GM18499 (cell line): ENCODE results near the gene GYPB.
"Not testable (repeated sequence)": the region's sequence is repeated elsewhere in the genome, so short reads cannot be mapped to it uniquely, and the experiment has no call there.

Experiments
- ATAC-seq: cut with Tn5 transposase; IDR thresholded peaks from one replicate; pipeline ENCODE4 v1.9.1; 2021; ENCODE audit warnings: moderate number of reproducible peaks; ENCODE audit not compliant: insufficient read depth, unreplicated experiment

The GYPB gene

GRCh38 chr4:143950967-143951366 lies 68.2 kb downstream of the GYPB start:
- ATAC-seq: not testable (repeated sequence)

DNA sequence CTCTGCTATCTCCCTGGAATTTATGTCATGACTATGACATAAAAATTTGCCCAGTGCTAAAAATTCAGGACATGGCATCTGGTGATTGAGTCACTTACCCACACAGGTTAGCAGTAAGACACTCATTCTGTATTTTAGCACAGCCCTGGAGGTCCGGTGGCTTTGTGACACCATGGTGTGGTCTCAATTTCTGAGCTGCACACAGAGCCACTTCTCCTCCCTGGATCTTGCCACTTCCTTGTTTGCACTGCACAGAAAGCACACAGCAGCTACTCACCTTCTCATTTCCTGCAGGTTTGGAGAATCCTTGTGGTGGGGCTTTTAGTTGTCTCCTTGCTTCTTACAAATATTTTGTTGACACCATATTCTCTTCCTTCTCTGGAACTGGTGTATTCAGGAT lies 69.0 kb downstream of the GYPB start:
- not testable (repeated sequence) for ATAC-seq

- ATAC-seq: not testable (repeated sequence)
These were observed 71.7 kb downstream of the GYPB start for GRCh38 chr4:143947493-143947892.
